HepG2 (cell line): ENCODE data around the gene TULP3. TPM values are rescaled to one million over a fixed set of nuclear protein-coding genes. Genes with fewer than 3 reads are reported as not detected.

Source experiments
- CEBPG ChIP-seq: IDR thresholded peaks from 2 replicates; pipeline ENCODE4 v1.6.1; 2016
- CEBPZ ChIP-seq: IDR thresholded peaks from 2 replicates; pipeline ENCODE4 v1.6.1; 2012; ENCODE audit warnings: low read length, improper control_type of control experiment
- HNRNPUL1 ChIP-seq: fragments of 200-400 bp; formaldehyde crosslinking; IDR thresholded peaks from 2 replicates; pipeline ENCODE4 v1.6.1; 2017; ENCODE audit warnings: low read depth, mild to moderate bottlenecking, low read length, moderate library complexity
- MBNL3 ChIP-seq: fragments of 250-450 bp; sonication (Bioruptor Pico); conservative IDR thresholded peaks from 2 replicates; pipeline ENCODE4 v1.8.0; 2022; ENCODE audit warnings: mild to moderate bottlenecking, inconsistent platforms
- PCBP2 ChIP-seq: fragments of 200-400 bp; formaldehyde crosslinking; optimal IDR thresholded peaks from 2 replicates; pipeline ENCODE3; 2018; ENCODE audit warnings: low read length, low read depth; ENCODE audit not compliant: poor library complexity, severe bottlenecking
- PHB2 ChIP-seq: fragments of 450-650 bp; IDR thresholded peaks from 2 replicates; pipeline ENCODE4 v1.6.1; 2018; ENCODE audit not compliant: partially characterized antibody
- SRSF4 ChIP-seq: fragments of 200-400 bp; formaldehyde crosslinking; IDR thresholded peaks from one replicate; pipeline ENCODE4 v1.6.1; 2018; ENCODE audit warnings: mild to moderate bottlenecking, low read depth, low read length, moderate library complexity; ENCODE audit not compliant: poor library complexity, severe bottlenecking
- TAF15 ChIP-seq: fragments of 200-400 bp; formaldehyde crosslinking; IDR thresholded peaks from one replicate; pipeline ENCODE4 v1.6.1; 2018; ENCODE audit warnings: mild to moderate bottlenecking, low read depth, low read length; ENCODE audit not compliant: poor library complexity, severe bottlenecking
- ZBTB46 ChIP-seq: sonication (generic); formaldehyde crosslinking; IDR thresholded peaks from 2 replicates; pipeline ENCODE4 v1.4.0; 2020; ENCODE audit warnings: mild to moderate bottlenecking, missing genetic modification reagents, borderline replicate concordance
- ZFP90 ChIP-seq: sonication (generic); formaldehyde crosslinking; IDR thresholded peaks from 2 replicates; pipeline ENCODE4 v1.8.0; 2022; ENCODE audit warnings: missing genetic modification reagents, mild to moderate bottlenecking, inconsistent platforms, borderline replicate concordance
- ZNF121 ChIP-seq: sonication (generic); formaldehyde crosslinking; IDR thresholded peaks from 2 replicates; pipeline ENCODE4 v1.5.0; 2020; ENCODE audit warnings: mild to moderate bottlenecking, missing genetic modification reagents
- ZNF142 ChIP-seq: sonication (generic); formaldehyde crosslinking; IDR thresholded peaks from 2 replicates; pipeline ENCODE4 v1.4.0; 2020; ENCODE audit warnings: missing genetic modification reagents
- ZNF230 ChIP-seq: sonication (generic); formaldehyde crosslinking; IDR thresholded peaks from 2 replicates; pipeline ENCODE4 v1.4.0; 2020; ENCODE audit warnings: mild to moderate bottlenecking, missing genetic modification reagents
- ZNF574 ChIP-seq: sonication (generic); formaldehyde crosslinking; IDR thresholded peaks from 2 replicates; pipeline ENCODE4 v1.4.0; 2020; ENCODE audit warnings: missing genetic modification reagents
- ZNF589 ChIP-seq: sonication (generic); formaldehyde crosslinking; conservative IDR thresholded peaks from 2 replicates; pipeline ENCODE4 v1.8.0; 2022; ENCODE audit warnings: mild to moderate bottlenecking, moderate library complexity, missing genetic modification reagents
- polyA plus RNA-seq, 8 experiments: library from polyadenylated mRNA; depleted of rRNA in 3 of 8; stranded (reverse) in 7 of 8; unstranded in 1 of 8; fragments of >200 nt; fragmentation: Illumina TruSeq in 4 of 8; extraction: Trizol in 4 of 8; gene quantifications; 2 replicates each; pipeline versions ENCODE4 v1.2.1 to v1.2.3, GENCODE V29; 2011 to 2016; ENCODE audit warnings: low read depth in 4 of 8, missing spikeins in 1 of 8, mixed read lengths in 1 of 8; ENCODE audit not compliant: insufficient read depth in 1 of 8
- total RNA-seq, 5 experiments: library from RNA; depleted of rRNA; stranded (reverse); fragments of >200 nt; fragmentation: Illumina TruSeq; extraction: Trizol; gene quantifications; 2 replicates each; pipeline ENCODE4 v1.2.3, GENCODE V29; 2016; ENCODE audit warnings: low read depth in 1 of 5

The TULP3 gene
- total and polyA plus RNA-seq, 2 of the 13 experiments (the other 11 are each of a cell fraction or from before 2014, with no cell fraction given) = 11.2 to 13.2 TPM

GRCh38 chr12:2963154-2963759 is 72.6 kb downstream of the TULP3 start (continued):
- TF ChIP-seq TAF15 (no peak), ZBTB46 (CRISPR knock-in tag) (peak; percentile 65; the same call in 1 of the 2 replicates), ZNF574 (CRISPR knock-in tag) (peak; percentile 54; the same call in 1 of the 2 replicates), CEBPZ (no peak), PCBP2 (no peak), ZFP90 (CRISPR knock-in tag) (no peak), ZNF121 (peak; percentile 3; the same call in 1 of the 2 replicates), PHB2 (no peak), CEBPG (CRISPR knock-in tag) (peak; percentile 88), MBNL3 (CRISPR knock-in tag) (no peak), SRSF4 (no peak), HNRNPUL1 (no peak), ZNF142 (CRISPR knock-in tag) (no peak), ZNF589 (no peak), ZNF230 (CRISPR knock-in tag) (no peak)
